OCI-LY1 (cell line): Measurements from ENCODE around the gene LIPC.
A peak's percentile ranks its signal among the peaks of the same experiment; 100 is the strongest.

Source experiments
- H2AFZ ChIP-seq: fragments of 200-600 bp; sonication (generic), shearing (Covaris generic); 2 replicates; pipeline ENCODE4 v1.6.0; 2014; ENCODE audit warnings: antibody characterized with exemption, mild to moderate bottlenecking, low read length
- H3F3A ChIP-seq: fragments of 200-600 bp; sonication (generic), shearing (Covaris generic); 2 replicates; pipeline ENCODE4 v1.6.0; 2014; ENCODE audit warnings: mild to moderate bottlenecking, antibody characterized with exemption, low read length, moderate library complexity; ENCODE audit not compliant: insufficient read depth
- H3K27ac ChIP-seq: fragments of 200-600 bp; sonication (generic); 2 replicates; pipeline ENCODE4 v1.5.1; 2014; ENCODE audit warnings: low read length, mixed run types, mild to moderate bottlenecking, low read depth; ENCODE audit not compliant: poor library complexity, severe bottlenecking
- H3K27me3 ChIP-seq: fragments of 200-600 bp; sonication (generic); 2 replicates; pipeline ENCODE4 v1.6.0; 2014; ENCODE audit warnings: antibody characterized with exemption, mild to moderate bottlenecking, low read length, moderate library complexity; ENCODE audit not compliant: insufficient read depth
- H3K36me3 ChIP-seq: fragments of 200-600 bp; sonication (generic); 2 replicates; pipeline ENCODE4 v1.6.1; 2014; ENCODE audit warnings: mild to moderate bottlenecking, antibody characterized with exemption, low read length, moderate library complexity, mixed read lengths; ENCODE audit not compliant: insufficient read depth
- H3K4me1 ChIP-seq: fragments of 200-600 bp; sonication (generic); 2 replicates; pipeline ENCODE4 v1.5.1; 2014; ENCODE audit warnings: mild to moderate bottlenecking, low read length, moderate library complexity; ENCODE audit not compliant: insufficient read depth, severe bottlenecking
- H3K4me2 ChIP-seq: fragments of 200-600 bp; sonication (generic), shearing (Covaris generic); 2 replicates; pipeline ENCODE4 v1.6.1; 2014; ENCODE audit warnings: low read length
- H3K4me3 ChIP-seq: fragments of 200-600 bp; sonication (generic); 2 replicates; pipeline ENCODE4 v1.5.1; 2014; ENCODE audit warnings: low read length, low read depth, mild to moderate bottlenecking, mixed read lengths; ENCODE audit not compliant: poor library complexity, severe bottlenecking
- H3K79me2 ChIP-seq: fragments of 200-600 bp; shearing (Covaris generic); 2 replicates; pipeline ENCODE4 v1.6.1; 2016; ENCODE audit warnings: mixed run types, low read length, mixed read lengths; ENCODE audit not compliant: insufficient read depth
- H3K9ac ChIP-seq: fragments of 200-600 bp; sonication (generic), shearing (Covaris generic); 2 replicates; pipeline ENCODE4 v1.6.1; 2014; ENCODE audit warnings: mild to moderate bottlenecking, low read length, mixed read lengths
- H3K9me2 ChIP-seq: fragments of 200-600 bp; sonication (generic), shearing (Covaris generic); 2 replicates; pipeline ENCODE4 v1.6.1; 2014; ENCODE audit warnings: low read depth, mild to moderate bottlenecking, low read length, mixed read lengths
- H3K9me3 ChIP-seq: fragments of 200-600 bp; shearing (Covaris generic); 2 replicates; pipeline ENCODE4 v1.6.1; 2014; ENCODE audit warnings: low read length, mixed read lengths
- H4K20me1 ChIP-seq: fragments of 200-600 bp; sonication (generic), shearing (Covaris generic); 2 replicates; pipeline ENCODE4 v1.6.0; 2016; ENCODE audit warnings: mild to moderate bottlenecking, low read length; ENCODE audit not compliant: insufficient read depth
- CTCF ChIP-seq: fragments of 200-600 bp; sonication (generic), shearing (Covaris generic); IDR thresholded peaks from 2 replicates; pipeline ENCODE4 v1.5.1; 2017; ENCODE audit warnings: mild to moderate bottlenecking, antibody characterized with exemption, low read length, moderate library complexity, mixed read lengths
- EZH2 ChIP-seq: fragments of 200-600 bp; sonication (generic), shearing (Covaris generic); IDR thresholded peaks from 2 replicates; pipeline ENCODE4 v1.8.0; 2017; ENCODE audit warnings: borderline replicate concordance, mixed run types, mild to moderate bottlenecking, antibody characterized with exemption, low read length, moderate library complexity, mixed read lengths

The LIPC gene

GRCh38 chr15:58444056-58444455 lies 12.3 kb downstream of the LIPC start:
- Histone ChIP-seq H2AFZ (no peak overlapping the region), H3K27me3 (no peaks in the 10 kb centered on the region), H3K4me2 (peak overlapping the region; percentile 39; the same call in 1 of the 2 replicates), H3F3A (no peaks in the 10 kb centered on the region), H3K79me2 (no peaks in the 10 kb centered on the region), H3K9ac (peak overlapping the region; percentile 58), H3K36me3 (no peaks in the 10 kb centered on the region), H3K4me3 (no peak overlapping the region), H3K27ac (peak overlapping the region; percentile 93), H3K9me2 (no peaks in the 10 kb centered on the region), H4K20me1 (no peaks in the 10 kb centered on the region), H3K9me3 (no peaks in the 10 kb centered on the region), H3K4me1 (peaks cover 99% of the 10 kb centered on the region)
- TF ChIP-seq CTCF = no peak

GRCh38 chr15:58444658-58445332 lies 13.0 kb downstream of the LIPC start:
- Histone ChIP-seq H3K9me3 (no peaks in the 10 kb centered on the region), H4K20me1 (no peaks in the 10 kb centered on the region), H3K9ac (peak overlapping the region; percentile 58), H3K9me2 (no peaks in the 10 kb centered on the region), H3K36me3 (no peaks in the 10 kb centered on the region), H3K79me2 (no peaks in the 10 kb centered on the region), H3K4me2 (peak overlapping the region; percentile 39), H3K4me3 (no peak overlapping the region), H3K4me1 (peaks cover 95% of the 10 kb centered on the region), H3F3A (no peaks in the 10 kb centered on the region), H2AFZ (no peak overlapping the region), H3K27me3 (no peaks in the 10 kb centered on the region), H3K27ac (peak overlapping the region; percentile 93)
- no peak for TF ChIP-seq CTCF
- no peak for TF ChIP-seq EZH2

GRCh38 chr15:58445865-58446264 lies 14.1 kb downstream of the LIPC start:
- Histone ChIP-seq H3F3A (no peaks in the 10 kb centered on the region), H3K4me2 (no peak overlapping the region), H3K36me3 (no peaks in the 10 kb centered on the region), H3K27ac (peak overlapping the region; percentile 93), H3K4me1 (peaks cover 84% of the 10 kb centered on the region), H3K9me2 (no peaks in the 10 kb centered on the region), H2AFZ (no peak overlapping the region), H4K20me1 (no peaks in the 10 kb centered on the region), H3K9ac (no peak overlapping the region; the same call in 1 of the 2 replicates), H3K27me3 (no peaks in the 10 kb centered on the region), H3K9me3 (no peaks in the 10 kb centered on the region), H3K79me2 (no peaks in the 10 kb centered on the region), H3K4me3 (no peak overlapping the region)
- TF ChIP-seq CTCF (no peak), EZH2 (no peak)
